Measurements from ENCODE around the gene EDIL3.
"Not testable (repeated sequence)": the region's sequence is repeated elsewhere in the genome, so short reads cannot be mapped to it uniquely, and the experiment has no call there.

Gene EDIL3

GRCh38 chr5:84036842-84037241, 347.8 kb downstream of the EDIL3 start:
- no peak for DNase-seq

GRCh38 chr5:84032324-84032723, 352.4 kb downstream of the EDIL3 start:
- DNase-seq, result no peak

- no peak for DNase-seq
Observed at GRCh38 chr5:84028093-84028492, 356.6 kb downstream of the EDIL3 start.

- DNase-seq, result not testable (repeated sequence)
Observed at GRCh38 chr5:84018521-84018920, 366.2 kb downstream of the EDIL3 start.

- no peak for DNase-seq
Observed at GRCh38 chr5:84017523-84018172, 367.0 kb downstream of the EDIL3 start.

- no peak for DNase-seq
Observed at GRCh38 chr5:84016085-84016484, 368.6 kb downstream of the EDIL3 start.

- DNase-seq, result no peak
Observed at GRCh38 chr5:84014966-84015365, 369.7 kb downstream of the EDIL3 start.

- DNase-seq, result no peak
Observed at GRCh38 chr5:83993803-83994202, 390.9 kb downstream of the EDIL3 start.

- DNase-seq, result no peak
Observed at GRCh38 chr5:83991566-83992224, 393.0 kb downstream of the EDIL3 start.

GRCh38 chr5:83988293-83988685, 396.4 kb downstream of the EDIL3 start:
- DNase-seq, result no peak

- DNase-seq, result no peak
Observed at GRCh38 chr5:83987513-83988292, 397.0 kb downstream of the EDIL3 start.

GRCh38 chr5:83983852-83984251, 400.8 kb downstream of the EDIL3 start:
- DNase-seq, result no peak

- DNase-seq, result no peak
Observed at GRCh38 chr5:83973925-83974815, 410.5 kb downstream of the EDIL3 start.

- DNase-seq, result no peak
Observed at GRCh38 chr5:83972909-83973308, 411.8 kb downstream of the EDIL3 start.

- no peak for DNase-seq
Observed at GRCh38 chr5:83972236-83972635, 412.4 kb downstream of the EDIL3 start.

GRCh38 chr5:83967417-83967816, 417.3 kb downstream of the EDIL3 start:
- DNase-seq, result no peak

GRCh38 chr5:83965441-83965840, 419.2 kb downstream of the EDIL3 start:
- DNase-seq, result no peak

GRCh38 chr5:83964271-83964670, 420.4 kb downstream of the EDIL3 start:
- no peak for DNase-seq

- no peak for DNase-seq
Observed at GRCh38 chr5:83957188-83957587, 427.5 kb downstream of the EDIL3 start.

- no peak for DNase-seq
Observed at GRCh38 chr5:83956386-83956785, 428.3 kb downstream of the EDIL3 start.

- no peak for DNase-seq
Observed at GRCh38 chr5:83955916-83956315, 428.8 kb downstream of the EDIL3 start.

GRCh38 chr5:83947763-83948162, 436.9 kb downstream of the EDIL3 start:
- no peak for DNase-seq

GRCh38 chr5:83946516-83946915, 438.2 kb downstream of the EDIL3 start:
- DNase-seq, result no peak

Measured in stimulated activated CD4-positive, alpha-beta T cell treated with anti-CD3 and anti-CD28 coated beads, Interleukin-4, amount 100 ng/mL, for 24 hours (primary cell).